Measurements from ENCODE around the gene MEGF8. TPM values are rescaled to one million over a fixed set of nuclear protein-coding genes. Genes with fewer than 3 reads are reported as not detected.

Gene MEGF8
- total and polyA plus RNA-seq, 2 of the 13 experiments (the other 11 are each of a cell fraction or from before 2014, with no cell fraction given), result 4.0 to 8.8 TPM

DNA sequence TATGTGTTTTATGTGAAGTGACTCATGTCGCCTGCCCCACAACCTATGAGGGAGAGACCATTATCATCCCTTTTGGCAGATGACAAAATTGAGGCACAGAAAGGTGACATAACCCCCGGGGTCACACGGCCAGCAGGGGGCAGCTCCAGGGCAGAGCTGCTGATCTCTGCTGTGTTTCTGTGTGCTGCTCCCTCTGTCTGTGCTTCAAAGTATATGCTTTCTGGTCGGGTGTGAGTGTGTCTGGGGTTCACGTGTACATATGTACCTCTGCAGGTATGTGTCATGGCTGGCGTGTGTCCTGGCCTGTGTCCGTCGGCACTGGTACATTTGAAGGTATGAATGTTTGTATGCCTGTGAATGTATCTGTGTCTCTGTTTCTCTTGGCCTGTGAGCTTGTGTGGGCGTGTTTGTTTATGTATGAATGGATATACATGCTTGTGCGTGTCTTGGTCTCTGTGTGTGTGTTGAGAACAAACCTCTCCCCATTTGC is 94.7 kb downstream of the MEGF8 start (continued):
- TF ChIP-seq ZBTB8A (CRISPR knock-in tag; IDR thresholded peaks at IDR 0.05; ENCODE audit: borderline replicate concordance, low read depth), result no peak
- no peak for TF ChIP-seq ZFP41 (CRISPR knock-in tag; IDR thresholded peaks at IDR 0.05; ENCODE audit: borderline replicate concordance)
- TF ChIP-seq, protein P1, sequence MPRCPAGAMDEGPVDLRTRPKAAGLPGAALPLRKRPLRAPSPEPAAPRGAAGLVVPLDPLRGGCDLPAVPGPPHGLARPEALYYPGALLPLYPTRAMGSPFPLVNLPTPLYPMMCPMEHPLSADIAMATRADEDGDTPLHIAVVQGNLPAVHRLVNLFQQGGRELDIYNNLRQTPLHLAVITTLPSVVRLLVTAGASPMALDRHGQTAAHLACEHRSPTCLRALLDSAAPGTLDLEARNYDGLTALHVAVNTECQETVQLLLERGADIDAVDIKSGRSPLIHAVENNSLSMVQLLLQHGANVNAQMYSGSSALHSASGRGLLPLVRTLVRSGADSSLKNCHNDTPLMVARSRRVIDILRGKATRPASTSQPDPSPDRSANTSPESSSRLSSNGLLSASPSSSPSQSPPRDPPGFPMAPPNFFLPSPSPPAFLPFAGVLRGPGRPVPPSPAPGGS (CRISPR knock-in tag; IDR thresholded peaks at IDR 0.05), result no peak
- peak; percentile 46 for TF ChIP-seq HNF4A (CRISPR knock-in tag; IDR thresholded peaks at IDR 0.05)
- peak; percentile 37; the same call in 1 of the 2 replicates for TF ChIP-seq ZNF3 (CRISPR knock-in tag; IDR thresholded peaks at IDR 0.05)
- TF ChIP-seq FIP1L1 (IDR thresholded peaks at IDR 0.05; ENCODE audit: borderline replicate concordance, insufficient read depth, low read depth, low read length), result no peak
- TF ChIP-seq, protein P2, sequence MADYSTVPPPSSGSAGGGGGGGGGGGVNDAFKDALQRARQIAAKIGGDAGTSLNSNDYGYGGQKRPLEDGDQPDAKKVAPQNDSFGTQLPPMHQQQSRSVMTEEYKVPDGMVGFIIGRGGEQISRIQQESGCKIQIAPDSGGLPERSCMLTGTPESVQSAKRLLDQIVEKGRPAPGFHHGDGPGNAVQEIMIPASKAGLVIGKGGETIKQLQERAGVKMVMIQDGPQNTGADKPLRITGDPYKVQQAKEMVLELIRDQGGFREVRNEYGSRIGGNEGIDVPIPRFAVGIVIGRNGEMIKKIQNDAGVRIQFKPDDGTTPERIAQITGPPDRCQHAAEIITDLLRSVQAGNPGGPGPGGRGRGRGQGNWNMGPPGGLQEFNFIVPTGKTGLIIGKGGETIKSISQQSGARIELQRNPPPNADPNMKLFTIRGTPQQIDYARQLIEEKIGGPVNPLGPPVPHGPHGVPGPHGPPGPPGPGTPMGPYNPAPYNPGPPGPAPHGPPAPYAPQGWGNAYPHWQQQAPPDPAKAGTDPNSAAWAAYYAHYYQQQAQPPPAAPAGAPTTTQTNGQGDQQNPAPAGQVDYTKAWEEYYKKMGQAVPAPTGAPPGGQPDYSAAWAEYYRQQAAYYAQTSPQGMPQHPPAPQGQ (CRISPR knock-in tag; IDR thresholded peaks at IDR 0.05; ENCODE audit: borderline replicate concordance), result no peak
- peak; percentile 44; the same call in 1 of the 2 replicates for TF ChIP-seq KAT8 (CRISPR knock-in tag; IDR thresholded peaks at IDR 0.05)
- TF ChIP-seq KLF11 (CRISPR knock-in tag; IDR thresholded peaks at IDR 0.05), result no peak
- TF ChIP-seq, protein P3, sequence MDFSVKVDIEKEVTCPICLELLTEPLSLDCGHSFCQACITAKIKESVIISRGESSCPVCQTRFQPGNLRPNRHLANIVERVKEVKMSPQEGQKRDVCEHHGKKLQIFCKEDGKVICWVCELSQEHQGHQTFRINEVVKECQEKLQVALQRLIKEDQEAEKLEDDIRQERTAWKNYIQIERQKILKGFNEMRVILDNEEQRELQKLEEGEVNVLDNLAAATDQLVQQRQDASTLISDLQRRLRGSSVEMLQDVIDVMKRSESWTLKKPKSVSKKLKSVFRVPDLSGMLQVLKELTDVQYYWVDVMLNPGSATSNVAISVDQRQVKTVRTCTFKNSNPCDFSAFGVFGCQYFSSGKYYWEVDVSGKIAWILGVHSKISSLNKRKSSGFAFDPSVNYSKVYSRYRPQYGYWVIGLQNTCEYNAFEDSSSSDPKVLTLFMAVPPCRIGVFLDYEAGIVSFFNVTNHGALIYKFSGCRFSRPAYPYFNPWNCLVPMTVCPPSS (IDR thresholded peaks at IDR 0.05), result no peak
- no peak for TF ChIP-seq ISL2 (CRISPR knock-in tag; IDR thresholded peaks at IDR 0.05)
- TF ChIP-seq KDM5B (CRISPR knock-in tag; IDR thresholded peaks at IDR 0.05; ENCODE audit: borderline replicate concordance), result no peak
- peak; percentile 78 for TF ChIP-seq ZNF768 (CRISPR knock-in tag; IDR thresholded peaks at IDR 0.05)
- no peak for TF ChIP-seq ZNF552 (CRISPR knock-in tag; IDR thresholded peaks at IDR 0.05; ENCODE audit: borderline replicate concordance)
- TF ChIP-seq TMF1 (CRISPR knock-in tag; IDR thresholded peaks at IDR 0.05; ENCODE audit: low read depth), result no peak
- TF ChIP-seq KDM1A (CRISPR knock-in tag; IDR thresholded peaks at IDR 0.05), result peak; percentile 95
- TF ChIP-seq, protein P4, sequence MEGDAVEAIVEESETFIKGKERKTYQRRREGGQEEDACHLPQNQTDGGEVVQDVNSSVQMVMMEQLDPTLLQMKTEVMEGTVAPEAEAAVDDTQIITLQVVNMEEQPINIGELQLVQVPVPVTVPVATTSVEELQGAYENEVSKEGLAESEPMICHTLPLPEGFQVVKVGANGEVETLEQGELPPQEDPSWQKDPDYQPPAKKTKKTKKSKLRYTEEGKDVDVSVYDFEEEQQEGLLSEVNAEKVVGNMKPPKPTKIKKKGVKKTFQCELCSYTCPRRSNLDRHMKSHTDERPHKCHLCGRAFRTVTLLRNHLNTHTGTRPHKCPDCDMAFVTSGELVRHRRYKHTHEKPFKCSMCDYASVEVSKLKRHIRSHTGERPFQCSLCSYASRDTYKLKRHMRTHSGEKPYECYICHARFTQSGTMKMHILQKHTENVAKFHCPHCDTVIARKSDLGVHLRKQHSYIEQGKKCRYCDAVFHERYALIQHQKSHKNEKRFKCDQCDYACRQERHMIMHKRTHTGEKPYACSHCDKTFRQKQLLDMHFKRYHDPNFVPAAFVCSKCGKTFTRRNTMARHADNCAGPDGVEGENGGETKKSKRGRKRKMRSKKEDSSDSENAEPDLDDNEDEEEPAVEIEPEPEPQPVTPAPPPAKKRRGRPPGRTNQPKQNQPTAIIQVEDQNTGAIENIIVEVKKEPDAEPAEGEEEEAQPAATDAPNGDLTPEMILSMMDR (CRISPR knock-in tag; IDR thresholded peaks at IDR 0.05), result peak; percentile 89
- TF ChIP-seq, protein P5, sequence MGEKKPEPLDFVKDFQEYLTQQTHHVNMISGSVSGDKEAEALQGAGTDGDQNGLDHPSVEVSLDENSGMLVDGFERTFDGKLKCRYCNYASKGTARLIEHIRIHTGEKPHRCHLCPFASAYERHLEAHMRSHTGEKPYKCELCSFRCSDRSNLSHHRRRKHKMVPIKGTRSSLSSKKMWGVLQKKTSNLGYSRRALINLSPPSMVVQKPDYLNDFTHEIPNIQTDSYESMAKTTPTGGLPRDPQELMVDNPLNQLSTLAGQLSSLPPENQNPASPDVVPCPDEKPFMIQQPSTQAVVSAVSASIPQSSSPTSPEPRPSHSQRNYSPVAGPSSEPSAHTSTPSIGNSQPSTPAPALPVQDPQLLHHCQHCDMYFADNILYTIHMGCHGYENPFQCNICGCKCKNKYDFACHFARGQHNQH (CRISPR knock-in tag; IDR thresholded peaks at IDR 0.05), result peak; percentile 51; the same call in 1 of the 2 replicates
- no peak for TF ChIP-seq ZNF121 (CRISPR knock-in tag; IDR thresholded peaks at IDR 0.05)
- no peak for TF ChIP-seq THYN1 (CRISPR knock-in tag; IDR thresholded peaks at IDR 0.05; ENCODE audit: borderline replicate concordance, low read depth)
